IMR-90 (cell line): ENCODE measurements around the gene HPSE. TPM values are rescaled to one million over a fixed set of nuclear protein-coding genes. Genes with fewer than 3 reads are reported as not detected.
"Not testable (repeated sequence)": the region's sequence is repeated elsewhere in the genome, so short reads cannot be mapped to it uniquely, and the experiment has no call there.

Experiments
- ATAC-seq: fragments of 200-7000 bp; cut with Tn5 transposase; 2 replicates; pipeline ENCODE4 v1.9.1; 2020; ENCODE audit warnings: low read depth, mild to moderate bottlenecking, moderate library complexity
- BruUV-seq: library from RNA; stranded (reverse); fragments of 400-500 nt; replicated peaks from 2 replicates; lab custom pipeline; 2021; lab: Mats Ljungman, UMichigan
- CTCF ChIA-PET: fragments of 300-600 bp; formaldehyde crosslinking; extraction: SDS; loops from one replicate; lab custom pipeline; 2021; ENCODE audit warnings: antibody characterized with exemption; lab: Yijun Ruan, JAX
- POLR2A ChIA-PET: fragments of 300-600 bp; sonication (Branson Sonifier 250); formaldehyde crosslinking; loops from one replicate; lab custom pipeline; 2022; ENCODE audit warnings: antibody characterized with exemption; ENCODE audit not compliant: unreplicated experiment; lab: Charles Lee
- DNase-seq: peaks from one replicate; pipeline ENCODE4 v3.0.0; 2013
- H2AFZ ChIP-seq: replicated peaks from 2 replicates; pipeline ENCODE3; 2013; ENCODE audit warnings: low read length, mild to moderate bottlenecking; ENCODE audit not compliant: poor library complexity
- H2AK5ac ChIP-seq: 2 replicates; pipeline ENCODE4 v1.6.1; 2013; ENCODE audit warnings: low read depth, low read length, inconsistent platforms
- H2AK9ac ChIP-seq: replicated peaks from 2 replicates; pipeline ENCODE3; 2013; ENCODE audit warnings: mild to moderate bottlenecking, low read depth, low read length, moderate library complexity; ENCODE audit not compliant: poor library complexity
- H2BK120ac ChIP-seq: 2 replicates; pipeline ENCODE4 v1.6.1; 2013; ENCODE audit warnings: low read depth, low read length, inconsistent platforms
- H2BK15ac ChIP-seq: 3 replicates; pipeline ENCODE4 v1.6.1; 2013; ENCODE audit warnings: low read depth, low read length, inconsistent platforms
- H2BK20ac ChIP-seq: 2 replicates; pipeline ENCODE4 v1.6.1; 2013; ENCODE audit warnings: low read depth, mild to moderate bottlenecking, inconsistent platforms, low read length, moderate library complexity
- H2BK5ac ChIP-seq: 2 replicates; pipeline ENCODE4 v1.6.1; 2013; ENCODE audit warnings: mild to moderate bottlenecking, low read depth, low read length, inconsistent platforms; ENCODE audit not compliant: poor library complexity, severe bottlenecking
- H3K14ac ChIP-seq: replicated peaks from 2 replicates; pipeline ENCODE4 v1.6.1; 2013; ENCODE audit warnings: low read depth, low read length, inconsistent platforms
- H3K18ac ChIP-seq: 2 replicates; pipeline ENCODE4 v1.6.1; 2013; ENCODE audit warnings: low read depth, low read length, control low read depth
- H3K23ac ChIP-seq: 2 replicates; pipeline ENCODE4 v1.6.1; 2013; ENCODE audit warnings: low read depth, low read length, inconsistent platforms
- H3K27ac ChIP-seq: 2 replicates; pipeline ENCODE4 v1.5.1; 2013; ENCODE audit warnings: mild to moderate bottlenecking, control low read depth, low read length; ENCODE audit not compliant: insufficient read depth
- H3K27me3 ChIP-seq: 2 replicates; pipeline ENCODE4 v1.6.1; 2013; ENCODE audit warnings: low read length; ENCODE audit not compliant: control insufficient read depth, insufficient read depth
- H3K36me3 ChIP-seq: 2 replicates; pipeline ENCODE4 v1.6.1; 2013; ENCODE audit warnings: low read length, mixed read lengths; ENCODE audit not compliant: control insufficient read depth, insufficient read depth
- H3K4ac ChIP-seq: 2 replicates; pipeline ENCODE4 v1.6.1; 2013; ENCODE audit warnings: low read depth, low read length, inconsistent platforms
- H3K4me1 ChIP-seq: 2 replicates; pipeline ENCODE4 v1.6.1; 2013; ENCODE audit warnings: low read length, mixed read lengths; ENCODE audit not compliant: control insufficient read depth, insufficient read depth
- H3K4me2 ChIP-seq: 2 replicates; pipeline ENCODE4 v1.6.1; 2013; ENCODE audit warnings: low read depth, mild to moderate bottlenecking, control low read depth, low read length, moderate library complexity
- H3K4me3 ChIP-seq: 2 replicates; pipeline ENCODE4 v1.5.1; 2013; ENCODE audit warnings: low read depth, mild to moderate bottlenecking, control low read depth, low read length, moderate library complexity; ENCODE audit not compliant: insufficient read depth
- H3K56ac ChIP-seq: 2 replicates; pipeline ENCODE4 v1.6.1; 2013; ENCODE audit warnings: low read length, inconsistent platforms; ENCODE audit not compliant: insufficient read depth; ENCODE audit errors: extremely low read depth
- H3K79me1 ChIP-seq, 2 experiments: 2 replicates each; pipeline ENCODE4 v1.6.1; 2013; ENCODE audit warnings: low read length in 2 of 2, inconsistent platforms in 1 of 2, low read depth in 1 of 2
- H3K9ac ChIP-seq: 2 replicates; pipeline ENCODE4 v1.6.1; 2013; ENCODE audit warnings: low read depth, low read length, control low read depth
- H3K9me1 ChIP-seq: 2 replicates; pipeline ENCODE4 v1.6.1; 2013; ENCODE audit warnings: low read length, inconsistent platforms; ENCODE audit not compliant: insufficient read depth
- H3K9me3 ChIP-seq: 2 replicates; pipeline ENCODE4 v1.6.1; 2013; ENCODE audit warnings: low read length; ENCODE audit not compliant: control insufficient read depth, insufficient read depth
- H4K20me1 ChIP-seq: 2 replicates; pipeline ENCODE4 v1.6.1; 2013; ENCODE audit warnings: low read length, inconsistent platforms; ENCODE audit not compliant: insufficient read depth
- H4K5ac ChIP-seq: 2 replicates; pipeline ENCODE4 v1.6.1; 2013; ENCODE audit warnings: mild to moderate bottlenecking, low read depth, low read length, control low read depth
- H4K8ac ChIP-seq, 2 experiments: 2 replicates each; pipeline ENCODE4 v1.6.1; 2013; ENCODE audit warnings: low read depth in 2 of 2, low read length in 2 of 2, control low read depth in 1 of 2, inconsistent platforms in 1 of 2
- H4K91ac ChIP-seq: 2 replicates; pipeline ENCODE4 v1.6.1; 2013; ENCODE audit warnings: low read depth, low read length, inconsistent platforms; ENCODE audit not compliant: insufficient read depth
- BHLHE40 ChIP-seq: fragments of 150-350 bp; IDR thresholded peaks from 2 replicates; pipeline ENCODE4 v1.6.1; 2016; ENCODE audit warnings: mild to moderate bottlenecking, low read depth, low read length
- CHD1 ChIP-seq: IDR thresholded peaks from 2 replicates; pipeline ENCODE4 v1.6.1; 2012; ENCODE audit warnings: low read depth, low read length, improper control_type of control experiment
- ELK1 ChIP-seq: fragments of 150-350 bp; IDR thresholded peaks from 2 replicates; pipeline ENCODE4 v1.6.1; 2016; ENCODE audit warnings: low read depth, mild to moderate bottlenecking, low read length, moderate library complexity, borderline replicate concordance
- MAZ ChIP-seq: IDR thresholded peaks from 2 replicates; pipeline ENCODE4 v1.6.1; 2012; ENCODE audit warnings: low read depth, mild to moderate bottlenecking, low read length, improper control_type of control experiment, moderate library complexity, borderline replicate concordance
- MXI1 ChIP-seq: IDR thresholded peaks from 2 replicates; pipeline ENCODE4 v1.6.1; 2012; ENCODE audit warnings: low read depth, mild to moderate bottlenecking, low read length, moderate library complexity, borderline replicate concordance
- RCOR1 ChIP-seq: IDR thresholded peaks from 2 replicates; pipeline ENCODE4 v1.6.1; 2012; ENCODE audit warnings: mild to moderate bottlenecking, low read length, improper control_type of control experiment; ENCODE audit not compliant: insufficient replicate concordance
- RFX5 ChIP-seq: IDR thresholded peaks from 2 replicates; pipeline ENCODE4 v1.8.0; 2012; ENCODE audit warnings: low read depth, mild to moderate bottlenecking, low read length, moderate library complexity
- SMC3 ChIP-seq: fragments of 150-350 bp; IDR thresholded peaks from 2 replicates; pipeline ENCODE4 v1.6.1; 2016; ENCODE audit warnings: low read depth, mild to moderate bottlenecking, antibody characterized with exemption, low read length, moderate library complexity
- WGBS, 2 experiments: methylation state at CpG; one replicate each; pipeline versions ENCODE4 v1.1.5 to v1.1.7; 2013; ENCODE audit warnings: missing lambda C conversion rate in 2 of 2; ENCODE audit not compliant: insufficient read length in 1 of 2; ENCODE audit errors: extremely low coverage in 2 of 2; 5-methylcytosine and 5-hydroxymethylcytosine counted together
- dilution Hi-C: fragments of 300-500 bp; cut with HindIII; formaldehyde crosslinking; loops from one replicate; pipeline ENCODE4 v1.14.3; 2018; ENCODE audit warnings: low sequenced_read_pairs; ENCODE audit not compliant: unreplicated experiment
- in situ Hi-C: fragments of 300-500 bp; cut with MboI; formaldehyde crosslinking; loops from 3 replicates; pipeline ENCODE4 v1.14.3; 2019; ENCODE audit warnings: low sequenced_read_pairs, inconsistent platforms, mixed read lengths
- intact Hi-C: fragments of 100-400 bp; cut with micrococcal nuclease; formaldehyde crosslinking; loops from 2 replicates; pipeline ENCODE4 v1.10.0; 2022
- polyA plus RNA-seq, 3 experiments: library from polyadenylated mRNA; depleted of rRNA; stranded (reverse); fragments of >200 nt; gene quantifications; 2 replicates each; pipeline ENCODE4 v1.2.3, GENCODE V29; 2012; ENCODE audit warnings: low replicate concordance in 1 of 3
- total RNA-seq: library from RNA; depleted of rRNA; stranded (reverse); fragments of >200 nt; gene quantifications from 2 replicates; pipeline ENCODE4 v1.2.3, GENCODE V29; 2012

HPSE gene
- total and polyA plus RNA-seq, 2 of the 4 experiments (the other 2 are of a cell fraction): under 0.01 to 0.09 TPM

GRCh38 chr4:83326546-83326945 is 8.1 kb downstream of the HPSE start:
- Histone ChIP-seq H4K5ac (no peak overlapping the region), H3K9ac (no peak overlapping the region), H3K14ac (no peak overlapping the region), H2AK5ac (no peak overlapping the region), H2BK5ac (no peak overlapping the region), H2AFZ (no peak overlapping the region), H2BK15ac (no peak overlapping the region), H3K27ac (no peak overlapping the region), H3K27me3 (peaks cover 21% of the 10 kb centered on the region), H4K20me1 (no peaks in the 10 kb centered on the region), H3K36me3 (no peaks in the 10 kb centered on the region), H3K4ac (no peak overlapping the region), H3K56ac (no peak overlapping the region), H3K4me3 (no peak overlapping the region), H4K8ac (no peak overlapping the region), H2BK120ac (no peak overlapping the region), H3K18ac (no peak overlapping the region), H3K9me3 (no peaks in the 10 kb centered on the region), H3K79me1 (no peaks in the 10 kb centered on the region), H2AK9ac (no peak overlapping the region), H3K23ac (no peak overlapping the region), H3K4me2 (no peak overlapping the region), H3K9me1 (no peaks in the 10 kb centered on the region), H3K4me1 (no peaks in the 10 kb centered on the region), H4K91ac (no peak overlapping the region), H2BK20ac (no peak overlapping the region)
- no peak for DNase-seq
- in situ Hi-C loops: no loop called here
- dilution Hi-C loops: no loop called here
- TF ChIP-seq BHLHE40 (no peak), ELK1 (no peak), CHD1 (no peak), MAZ (no peak), MXI1 (no peak), RCOR1 (no peak), SMC3 (no peak), RFX5 (no peak)
- no TSS peak for BruUV-seq
- no peak for ATAC-seq
- ChIA-PET POLR2A (no interaction called here), CTCF (no interaction called here)
- intact Hi-C loops: no loop called here
- no CpG with 5 or more reads among the region's 8 CpGs for WGBS, 2 experiments

- POLR2A ChIA-PET, BruUV-seq, H3K23ac ChIP-seq, H4K91ac ChIP-seq, H3K79me1 ChIP-seq, H2BK15ac ChIP-seq, H3K14ac ChIP-seq, H3K9ac ChIP-seq, H2AK5ac ChIP-seq, H4K5ac ChIP-seq, H2BK5ac ChIP-seq, H3K4ac ChIP-seq, dilution Hi-C loops, H3K27ac ChIP-seq, H3K18ac ChIP-seq, H2AFZ ChIP-seq, H3K9me1 ChIP-seq, H4K8ac ChIP-seq, intact Hi-C loops, ATAC-seq, H3K36me3 ChIP-seq, H3K4me2 ChIP-seq, H2BK20ac ChIP-seq, CTCF ChIA-PET, H2BK120ac ChIP-seq, H3K4me3 ChIP-seq, in situ Hi-C loops, H2AK9ac ChIP-seq, H4K20me1 ChIP-seq, H3K9me3 ChIP-seq, H3K56ac ChIP-seq, DNase-seq, H3K4me1 ChIP-seq: not testable (repeated sequence)
- H3K27me3 ChIP-seq: peaks cover 21% of the 10 kb centered on the region
- no CpG with 5 or more reads among the region's 4 CpGs for WGBS, 2 experiments
These were observed 9.3 kb downstream of the HPSE start for GRCh38 chr4:83325306-83325705.
